WTC11 (cell line): ENCODE results near the gene NBAS. TPM values are rescaled to one million over a fixed set of nuclear protein-coding genes. Genes with fewer than 3 reads are reported as not detected.
A peak's percentile ranks its signal among the peaks of the same experiment; 100 is the strongest.

Source experiments
- ATAC-seq: fragments of 200-7000 bp; cut with Tn5 transposase; 2 replicates; pipeline ENCODE4 v1.10.0; 2021; ENCODE audit warnings: mild to moderate bottlenecking, moderate library complexity
- CTCF ChIA-PET: fragments of 300-600 bp; sonication (Branson Sonifier 250); formaldehyde crosslinking; loops from one replicate; lab custom pipeline; 2021; ENCODE audit warnings: antibody characterized with exemption; lab: Charles Lee
- POLR2A ChIA-PET: fragments of 350-600 bp; sonication (Branson Sonifier 250); formaldehyde crosslinking; loops from one replicate; lab custom pipeline; 2021; ENCODE audit warnings: antibody characterized with exemption; lab: Charles Lee
- DNase-seq: peaks from one replicate; pipeline ENCODE4 v3.0.0; 2021; ENCODE audit warnings: low spot score
- H3K27ac Mint-ChIP-seq: 2 replicates; pipeline ENCODE4 v1.8.0; 2021; ENCODE audit warnings: mixed read lengths
- H3K27me3 Mint-ChIP-seq: 2 replicates; pipeline ENCODE4 v1.8.0; 2021; ENCODE audit warnings: low read depth, mild to moderate bottlenecking, moderate library complexity, mixed read lengths
- H3K36me3 Mint-ChIP-seq: 2 replicates; pipeline ENCODE4 v1.8.0; 2021; ENCODE audit warnings: mixed read lengths
- H3K4me1 Mint-ChIP-seq: 2 replicates; pipeline ENCODE4 v1.8.0; 2022; ENCODE audit warnings: mixed read lengths
- H3K4me3 Mint-ChIP-seq: 2 replicates; pipeline ENCODE4 v1.8.0; 2021; ENCODE audit warnings: mild to moderate bottlenecking, moderate library complexity, mixed read lengths
- H3K9me3 Mint-ChIP-seq: 2 replicates; pipeline ENCODE4 v1.8.0; 2021; ENCODE audit warnings: mixed read lengths
- EMX1 ChIP-seq: fragments of 250-450 bp; sonication (Bioruptor Pico); IDR thresholded peaks from 2 replicates; pipeline ENCODE4 v1.8.0; 2021; ENCODE audit warnings: mild to moderate bottlenecking
- ETV6 ChIP-seq: sonication (generic); formaldehyde crosslinking; IDR thresholded peaks from 2 replicates; pipeline ENCODE4 v1.8.1; 2022; ENCODE audit warnings: mild to moderate bottlenecking, missing genetic modification reagents
- FOXJ3 ChIP-seq: sonication (generic); formaldehyde crosslinking; IDR thresholded peaks from 2 replicates; pipeline ENCODE4 v1.9.0; 2021; ENCODE audit warnings: missing genetic modification reagents, mild to moderate bottlenecking, borderline replicate concordance
- FOXK1 ChIP-seq: sonication (generic); formaldehyde crosslinking; IDR thresholded peaks from 2 replicates; pipeline ENCODE4 v1.8.0; 2022; ENCODE audit warnings: mild to moderate bottlenecking, moderate library complexity, missing genetic modification reagents
- IRF2 ChIP-seq: sonication (generic); formaldehyde crosslinking; IDR thresholded peaks from 2 replicates; pipeline ENCODE4 v1.8.0; 2022; ENCODE audit warnings: low read depth, missing genetic modification reagents, borderline replicate concordance
- KAT7 ChIP-seq: sonication (generic); formaldehyde crosslinking; IDR thresholded peaks from 2 replicates; pipeline ENCODE4 v1.8.1; 2023; ENCODE audit warnings: missing genetic modification reagents, mild to moderate bottlenecking, borderline replicate concordance
- RORB ChIP-seq: fragments of 250-450 bp; sonication (Bioruptor Pico); IDR thresholded peaks from 2 replicates; pipeline ENCODE4 v1.9.0; 2021; ENCODE audit warnings: mild to moderate bottlenecking
- TCF7 ChIP-seq: sonication (generic); formaldehyde crosslinking; IDR thresholded peaks from 2 replicates; pipeline ENCODE4 v1.8.0; 2022; ENCODE audit warnings: mild to moderate bottlenecking, low read depth, missing genetic modification reagents, moderate library complexity
- TEAD1 ChIP-seq: sonication (generic); formaldehyde crosslinking; IDR thresholded peaks from 2 replicates; pipeline ENCODE4 v1.8.0; 2022; ENCODE audit warnings: mild to moderate bottlenecking, missing genetic modification reagents
- ZBTB21 ChIP-seq: sonication (generic); formaldehyde crosslinking; IDR thresholded peaks from 2 replicates; pipeline ENCODE4 v1.8.1; 2023; ENCODE audit warnings: mild to moderate bottlenecking, missing genetic modification reagents, borderline replicate concordance
- ZNF121 ChIP-seq: sonication (generic); formaldehyde crosslinking; IDR thresholded peaks from 2 replicates; pipeline ENCODE4 v1.8.0; 2023; ENCODE audit warnings: missing genetic modification reagents
- ZNF138 ChIP-seq: sonication (generic); formaldehyde crosslinking; conservative IDR thresholded peaks from 2 replicates; pipeline ENCODE4 v1.8.1; 2022; ENCODE audit warnings: mild to moderate bottlenecking, moderate library complexity, missing genetic modification reagents
- ZNF219 ChIP-seq: sonication (generic); formaldehyde crosslinking; IDR thresholded peaks from 2 replicates; pipeline ENCODE4 v1.8.0; 2023; ENCODE audit warnings: missing genetic modification reagents, mild to moderate bottlenecking, borderline replicate concordance
- ZNF317 ChIP-seq: sonication (generic); formaldehyde crosslinking; IDR thresholded peaks from 2 replicates; pipeline ENCODE4 v1.8.1; 2023; ENCODE audit warnings: low read depth, mild to moderate bottlenecking, moderate library complexity, missing genetic modification reagents, borderline replicate concordance
- ZNF396 ChIP-seq: fragments of 250-450 bp; sonication (Bioruptor Pico); IDR thresholded peaks from 2 replicates; pipeline ENCODE4 v1.8.0; 2021; ENCODE audit warnings: mild to moderate bottlenecking, moderate library complexity, borderline replicate concordance
- ZNF423 ChIP-seq: fragments of 250-450 bp; sonication (Bioruptor Pico); IDR thresholded peaks from 2 replicates; pipeline ENCODE4 v2.1.2; 2022; ENCODE audit warnings: mild to moderate bottlenecking, moderate library complexity
- total RNA-seq: library from RNA; stranded (reverse); gene quantifications from 3 replicates; pipeline ENCODE4 v1.2.3, GENCODE V29; 2021
- TF ChIP-seq, protein P1 (sequence below): sonication (generic); formaldehyde crosslinking; IDR thresholded peaks from 2 replicates; pipeline ENCODE4 v1.8.1; 2023; ENCODE audit warnings: mild to moderate bottlenecking, moderate library complexity, missing genetic modification reagents
- TF ChIP-seq, protein P2 (sequence below): sonication (generic); formaldehyde crosslinking; IDR thresholded peaks from 2 replicates; pipeline ENCODE4 v1.8.0; 2022; ENCODE audit warnings: mild to moderate bottlenecking, missing genetic modification reagents
- TF ChIP-seq, protein P3 (sequence below): sonication (generic); formaldehyde crosslinking; IDR thresholded peaks from 2 replicates; pipeline ENCODE4 v1.8.1; 2023; ENCODE audit warnings: mild to moderate bottlenecking, missing genetic modification reagents
- TF ChIP-seq, protein P4 (sequence below): sonication (generic); formaldehyde crosslinking; IDR thresholded peaks from 2 replicates; pipeline ENCODE4 v1.8.0; 2023; ENCODE audit warnings: missing genetic modification reagents
- TF ChIP-seq, protein P5 (sequence below): fragments of 250-450 bp; sonication (Bioruptor Pico); IDR thresholded peaks from 2 replicates; pipeline ENCODE4 v1.9.0; 2021; ENCODE audit warnings: mild to moderate bottlenecking
- TF ChIP-seq, protein P6 (sequence below): fragments of 250-450 bp; sonication (Bioruptor Pico); IDR thresholded peaks from 2 replicates; pipeline ENCODE4 v1.9.0; 2021; ENCODE audit warnings: mild to moderate bottlenecking, borderline replicate concordance
- TF ChIP-seq, protein P7 (sequence below): sonication (generic); formaldehyde crosslinking; IDR thresholded peaks from 2 replicates; pipeline ENCODE4 v1.8.0; 2022; ENCODE audit warnings: mild to moderate bottlenecking, missing genetic modification reagents

The NBAS gene
- total RNA-seq, 1 experiment from 2014 or later, result 32.3 TPM

DNA sequence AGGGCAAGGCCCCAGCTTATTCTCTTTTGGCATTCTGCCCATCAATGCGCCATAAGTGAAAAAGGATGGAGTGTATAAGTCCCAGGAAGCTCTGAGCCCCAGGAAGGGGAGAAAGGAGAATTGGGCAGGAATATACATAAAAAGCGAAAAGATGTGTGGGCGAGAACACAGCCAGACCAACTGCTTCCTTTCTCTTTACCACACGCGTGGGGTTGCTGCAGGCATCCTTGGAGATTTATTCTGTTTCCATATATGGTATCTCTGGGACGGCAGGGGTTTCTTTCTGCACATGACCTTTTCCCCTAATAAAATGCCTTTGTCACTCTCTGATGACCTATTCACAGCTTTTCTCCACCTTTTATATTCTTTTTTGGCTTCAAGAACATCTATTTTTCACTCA is 440.5 kb downstream of the NBAS start (continued):
- TF ChIP-seq ZNF121 (CRISPR knock-in tag), result no peak
- TF ChIP-seq ZBTB21 (CRISPR knock-in tag), result no peak
- TF ChIP-seq ZNF138 (CRISPR knock-in tag), result no peak
- TF ChIP-seq, protein P1, sequence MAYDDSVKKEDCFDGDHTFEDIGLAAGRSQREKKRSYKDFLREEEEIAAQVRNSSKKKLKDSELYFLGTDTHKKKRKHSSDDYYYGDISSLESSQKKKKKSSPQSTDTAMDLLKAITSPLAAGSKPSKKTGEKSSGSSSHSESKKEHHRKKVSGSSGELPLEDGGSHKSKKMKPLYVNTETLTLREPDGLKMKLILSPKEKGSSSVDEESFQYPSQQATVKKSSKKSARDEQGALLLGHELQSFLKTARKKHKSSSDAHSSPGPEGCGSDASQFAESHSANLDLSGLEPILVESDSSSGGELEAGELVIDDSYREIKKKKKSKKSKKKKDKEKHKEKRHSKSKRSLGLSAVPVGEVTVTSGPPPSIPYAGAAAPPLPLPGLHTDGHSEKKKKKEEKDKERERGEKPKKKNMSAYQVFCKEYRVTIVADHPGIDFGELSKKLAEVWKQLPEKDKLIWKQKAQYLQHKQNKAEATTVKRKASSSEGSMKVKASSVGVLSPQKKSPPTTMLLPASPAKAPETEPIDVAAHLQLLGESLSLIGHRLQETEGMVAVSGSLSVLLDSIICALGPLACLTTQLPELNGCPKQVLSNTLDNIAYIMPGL (CRISPR knock-in tag), result no peak
- no peak for TF ChIP-seq ZNF423 (CRISPR knock-in tag)
- TF ChIP-seq ZNF317 (CRISPR knock-in tag), result no peak
- no peak for TF ChIP-seq EMX1
- TF ChIP-seq ZNF219, result no peak
- TF ChIP-seq KAT7 (CRISPR knock-in tag), result no peak

DNA sequence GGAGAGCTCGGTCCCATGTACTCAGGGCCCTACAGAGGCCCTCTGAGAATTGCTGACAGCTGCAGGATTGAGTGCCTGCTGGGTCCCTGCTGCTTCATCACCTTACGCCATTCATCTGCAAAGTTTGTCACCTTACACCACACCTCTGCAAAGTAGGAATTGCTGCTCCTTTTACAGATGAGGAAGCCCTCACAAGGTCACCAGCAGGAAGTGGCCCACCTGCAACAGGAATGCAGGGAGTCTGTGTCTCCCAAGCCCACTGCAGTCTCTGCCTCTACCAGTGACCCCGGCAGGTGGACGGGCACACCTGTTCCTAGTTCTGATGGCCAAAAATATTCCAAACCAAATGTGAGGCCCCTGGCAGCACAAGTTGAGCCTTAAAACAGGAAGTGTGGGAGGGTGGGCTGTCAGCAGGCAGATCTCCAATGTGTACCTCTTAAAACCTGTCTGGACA is 441.4 kb downstream of the NBAS start:
- Mint-ChIP-seq H3K36me3 (peaks cover 18% of the 10 kb centered on the region), H3K27ac (peak overlapping the region; percentile 93), H3K4me3 (no peak overlapping the region), H3K4me1 (peaks cover 31% of the 10 kb centered on the region), H3K27me3 (peaks cover 2% of the 10 kb centered on the region), H3K9me3 (peaks cover 25% of the 10 kb centered on the region)
- POLR2A ChIA-PET, result no interaction called here
- peak; percentile 92 for ATAC-seq
- CTCF ChIA-PET, result interaction anchor here (1.9 kb wide), 1 partner anchor 36 kb away, joined by 4 read pairs; no protein-coding TSS in a partner anchor
- peak; percentile 52 for DNase-seq
- TF ChIP-seq FOXK1 (peak; percentile 34; the same call in 1 of the 2 replicates), FOXJ3 (no peak), ETV6 (peak; percentile 91), TCF7 (CRISPR knock-in tag) (no peak), IRF2 (CRISPR knock-in tag) (no peak), ZNF423 (CRISPR knock-in tag) (peak; percentile 96), TEAD1 (peak; percentile 76; the same call in 1 of the 2 replicates), RORB (CRISPR knock-in tag) (no peak), ZNF396 (CRISPR knock-in tag) (peak; percentile 16; the same call in 1 of the 2 replicates)
- TF ChIP-seq, protein P2, sequence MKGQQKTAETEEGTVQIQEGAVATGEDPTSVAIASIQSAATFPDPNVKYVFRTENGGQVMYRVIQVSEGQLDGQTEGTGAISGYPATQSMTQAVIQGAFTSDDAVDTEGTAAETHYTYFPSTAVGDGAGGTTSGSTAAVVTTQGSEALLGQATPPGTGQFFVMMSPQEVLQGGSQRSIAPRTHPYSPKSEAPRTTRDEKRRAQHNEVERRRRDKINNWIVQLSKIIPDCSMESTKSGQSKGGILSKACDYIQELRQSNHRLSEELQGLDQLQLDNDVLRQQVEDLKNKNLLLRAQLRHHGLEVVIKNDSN (CRISPR knock-in tag), result no peak
- TF ChIP-seq, protein P3, sequence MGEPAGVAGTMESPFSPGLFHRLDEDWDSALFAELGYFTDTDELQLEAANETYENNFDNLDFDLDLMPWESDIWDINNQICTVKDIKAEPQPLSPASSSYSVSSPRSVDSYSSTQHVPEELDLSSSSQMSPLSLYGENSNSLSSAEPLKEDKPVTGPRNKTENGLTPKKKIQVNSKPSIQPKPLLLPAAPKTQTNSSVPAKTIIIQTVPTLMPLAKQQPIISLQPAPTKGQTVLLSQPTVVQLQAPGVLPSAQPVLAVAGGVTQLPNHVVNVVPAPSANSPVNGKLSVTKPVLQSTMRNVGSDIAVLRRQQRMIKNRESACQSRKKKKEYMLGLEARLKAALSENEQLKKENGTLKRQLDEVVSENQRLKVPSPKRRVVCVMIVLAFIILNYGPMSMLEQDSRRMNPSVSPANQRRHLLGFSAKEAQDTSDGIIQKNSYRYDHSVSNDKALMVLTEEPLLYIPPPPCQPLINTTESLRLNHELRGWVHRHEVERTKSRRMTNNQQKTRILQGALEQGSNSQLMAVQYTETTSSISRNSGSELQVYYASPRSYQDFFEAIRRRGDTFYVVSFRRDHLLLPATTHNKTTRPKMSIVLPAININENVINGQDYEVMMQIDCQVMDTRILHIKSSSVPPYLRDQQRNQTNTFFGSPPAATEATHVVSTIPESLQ, result no peak
- TF ChIP-seq, protein P4, sequence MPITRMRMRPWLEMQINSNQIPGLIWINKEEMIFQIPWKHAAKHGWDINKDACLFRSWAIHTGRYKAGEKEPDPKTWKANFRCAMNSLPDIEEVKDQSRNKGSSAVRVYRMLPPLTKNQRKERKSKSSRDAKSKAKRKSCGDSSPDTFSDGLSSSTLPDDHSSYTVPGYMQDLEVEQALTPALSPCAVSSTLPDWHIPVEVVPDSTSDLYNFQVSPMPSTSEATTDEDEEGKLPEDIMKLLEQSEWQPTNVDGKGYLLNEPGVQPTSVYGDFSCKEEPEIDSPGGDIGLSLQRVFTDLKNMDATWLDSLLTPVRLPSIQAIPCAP (CRISPR knock-in tag), result no peak
- TF ChIP-seq, protein P5, sequence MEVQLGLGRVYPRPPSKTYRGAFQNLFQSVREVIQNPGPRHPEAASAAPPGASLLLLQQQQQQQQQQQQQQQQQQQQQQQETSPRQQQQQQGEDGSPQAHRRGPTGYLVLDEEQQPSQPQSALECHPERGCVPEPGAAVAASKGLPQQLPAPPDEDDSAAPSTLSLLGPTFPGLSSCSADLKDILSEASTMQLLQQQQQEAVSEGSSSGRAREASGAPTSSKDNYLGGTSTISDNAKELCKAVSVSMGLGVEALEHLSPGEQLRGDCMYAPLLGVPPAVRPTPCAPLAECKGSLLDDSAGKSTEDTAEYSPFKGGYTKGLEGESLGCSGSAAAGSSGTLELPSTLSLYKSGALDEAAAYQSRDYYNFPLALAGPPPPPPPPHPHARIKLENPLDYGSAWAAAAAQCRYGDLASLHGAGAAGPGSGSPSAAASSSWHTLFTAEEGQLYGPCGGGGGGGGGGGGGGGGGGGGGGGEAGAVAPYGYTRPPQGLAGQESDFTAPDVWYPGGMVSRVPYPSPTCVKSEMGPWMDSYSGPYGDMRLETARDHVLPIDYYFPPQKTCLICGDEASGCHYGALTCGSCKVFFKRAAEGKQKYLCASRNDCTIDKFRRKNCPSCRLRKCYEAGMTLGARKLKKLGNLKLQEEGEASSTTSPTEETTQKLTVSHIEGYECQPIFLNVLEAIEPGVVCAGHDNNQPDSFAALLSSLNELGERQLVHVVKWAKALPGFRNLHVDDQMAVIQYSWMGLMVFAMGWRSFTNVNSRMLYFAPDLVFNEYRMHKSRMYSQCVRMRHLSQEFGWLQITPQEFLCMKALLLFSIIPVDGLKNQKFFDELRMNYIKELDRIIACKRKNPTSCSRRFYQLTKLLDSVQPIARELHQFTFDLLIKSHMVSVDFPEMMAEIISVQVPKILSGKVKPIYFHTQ (CRISPR knock-in tag), result no peak
- TF ChIP-seq, protein P6, sequence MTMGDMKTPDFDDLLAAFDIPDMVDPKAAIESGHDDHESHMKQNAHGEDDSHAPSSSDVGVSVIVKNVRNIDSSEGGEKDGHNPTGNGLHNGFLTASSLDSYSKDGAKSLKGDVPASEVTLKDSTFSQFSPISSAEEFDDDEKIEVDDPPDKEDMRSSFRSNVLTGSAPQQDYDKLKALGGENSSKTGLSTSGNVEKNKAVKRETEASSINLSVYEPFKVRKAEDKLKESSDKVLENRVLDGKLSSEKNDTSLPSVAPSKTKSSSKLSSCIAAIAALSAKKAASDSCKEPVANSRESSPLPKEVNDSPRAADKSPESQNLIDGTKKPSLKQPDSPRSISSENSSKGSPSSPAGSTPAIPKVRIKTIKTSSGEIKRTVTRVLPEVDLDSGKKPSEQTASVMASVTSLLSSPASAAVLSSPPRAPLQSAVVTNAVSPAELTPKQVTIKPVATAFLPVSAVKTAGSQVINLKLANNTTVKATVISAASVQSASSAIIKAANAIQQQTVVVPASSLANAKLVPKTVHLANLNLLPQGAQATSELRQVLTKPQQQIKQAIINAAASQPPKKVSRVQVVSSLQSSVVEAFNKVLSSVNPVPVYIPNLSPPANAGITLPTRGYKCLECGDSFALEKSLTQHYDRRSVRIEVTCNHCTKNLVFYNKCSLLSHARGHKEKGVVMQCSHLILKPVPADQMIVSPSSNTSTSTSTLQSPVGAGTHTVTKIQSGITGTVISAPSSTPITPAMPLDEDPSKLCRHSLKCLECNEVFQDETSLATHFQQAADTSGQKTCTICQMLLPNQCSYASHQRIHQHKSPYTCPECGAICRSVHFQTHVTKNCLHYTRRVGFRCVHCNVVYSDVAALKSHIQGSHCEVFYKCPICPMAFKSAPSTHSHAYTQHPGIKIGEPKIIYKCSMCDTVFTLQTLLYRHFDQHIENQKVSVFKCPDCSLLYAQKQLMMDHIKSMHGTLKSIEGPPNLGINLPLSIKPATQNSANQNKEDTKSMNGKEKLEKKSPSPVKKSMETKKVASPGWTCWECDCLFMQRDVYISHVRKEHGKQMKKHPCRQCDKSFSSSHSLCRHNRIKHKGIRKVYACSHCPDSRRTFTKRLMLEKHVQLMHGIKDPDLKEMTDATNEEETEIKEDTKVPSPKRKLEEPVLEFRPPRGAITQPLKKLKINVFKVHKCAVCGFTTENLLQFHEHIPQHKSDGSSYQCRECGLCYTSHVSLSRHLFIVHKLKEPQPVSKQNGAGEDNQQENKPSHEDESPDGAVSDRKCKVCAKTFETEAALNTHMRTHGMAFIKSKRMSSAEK (CRISPR knock-in tag), result peak; percentile 70; the same call in 1 of the 2 replicates
- TF ChIP-seq, protein P7, sequence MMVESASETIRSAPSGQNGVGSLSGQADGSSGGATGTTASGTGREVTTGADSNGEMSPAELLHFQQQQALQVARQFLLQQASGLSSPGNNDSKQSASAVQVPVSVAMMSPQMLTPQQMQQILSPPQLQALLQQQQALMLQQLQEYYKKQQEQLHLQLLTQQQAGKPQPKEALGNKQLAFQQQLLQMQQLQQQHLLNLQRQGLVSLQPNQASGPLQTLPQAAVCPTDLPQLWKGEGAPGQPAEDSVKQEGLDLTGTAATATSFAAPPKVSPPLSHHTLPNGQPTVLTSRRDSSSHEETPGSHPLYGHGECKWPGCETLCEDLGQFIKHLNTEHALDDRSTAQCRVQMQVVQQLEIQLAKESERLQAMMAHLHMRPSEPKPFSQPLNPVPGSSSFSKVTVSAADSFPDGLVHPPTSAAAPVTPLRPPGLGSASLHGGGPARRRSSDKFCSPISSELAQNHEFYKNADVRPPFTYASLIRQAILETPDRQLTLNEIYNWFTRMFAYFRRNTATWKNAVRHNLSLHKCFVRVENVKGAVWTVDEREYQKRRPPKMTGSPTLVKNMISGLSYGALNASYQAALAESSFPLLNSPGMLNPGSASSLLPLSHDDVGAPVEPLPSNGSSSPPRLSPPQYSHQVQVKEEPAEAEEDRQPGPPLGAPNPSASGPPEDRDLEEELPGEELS, result 0 out of 2 replicates have a peak, but pooled peaks have one; percentile 37
